Measurements from ENCODE around the gene JARID2.

Gene JARID2

GRCh38 chr6:15519681-15520080 is 273.8 kb downstream of the JARID2 start:
- no peak overlapping the region for H3K4me2 ChIP-seq (ENCODE audit: low read length)
- H3K27ac ChIP-seq = no peak overlapping the region
- H3K36me3 ChIP-seq (ENCODE audit: control insufficient read depth, insufficient read depth, low read length) = no peaks in the 10 kb centered on the region
- no peaks in the 10 kb centered on the region for H3K9me3 ChIP-seq (ENCODE audit: control insufficient read depth, low read length)
- no peaks in the 10 kb centered on the region for H3K27me3 ChIP-seq (ENCODE audit: control insufficient read depth, insufficient read depth, low read length)
- no peak overlapping the region for H3K4me3 ChIP-seq (ENCODE audit: low read depth, low read length)
- H3K4me1 ChIP-seq = peaks cover 7% of the 10 kb centered on the region
- no peak overlapping the region for H2AFZ ChIP-seq
- TF ChIP-seq, protein P1, sequence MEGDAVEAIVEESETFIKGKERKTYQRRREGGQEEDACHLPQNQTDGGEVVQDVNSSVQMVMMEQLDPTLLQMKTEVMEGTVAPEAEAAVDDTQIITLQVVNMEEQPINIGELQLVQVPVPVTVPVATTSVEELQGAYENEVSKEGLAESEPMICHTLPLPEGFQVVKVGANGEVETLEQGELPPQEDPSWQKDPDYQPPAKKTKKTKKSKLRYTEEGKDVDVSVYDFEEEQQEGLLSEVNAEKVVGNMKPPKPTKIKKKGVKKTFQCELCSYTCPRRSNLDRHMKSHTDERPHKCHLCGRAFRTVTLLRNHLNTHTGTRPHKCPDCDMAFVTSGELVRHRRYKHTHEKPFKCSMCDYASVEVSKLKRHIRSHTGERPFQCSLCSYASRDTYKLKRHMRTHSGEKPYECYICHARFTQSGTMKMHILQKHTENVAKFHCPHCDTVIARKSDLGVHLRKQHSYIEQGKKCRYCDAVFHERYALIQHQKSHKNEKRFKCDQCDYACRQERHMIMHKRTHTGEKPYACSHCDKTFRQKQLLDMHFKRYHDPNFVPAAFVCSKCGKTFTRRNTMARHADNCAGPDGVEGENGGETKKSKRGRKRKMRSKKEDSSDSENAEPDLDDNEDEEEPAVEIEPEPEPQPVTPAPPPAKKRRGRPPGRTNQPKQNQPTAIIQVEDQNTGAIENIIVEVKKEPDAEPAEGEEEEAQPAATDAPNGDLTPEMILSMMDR (IDR thresholded peaks at IDR 0.05) = no peak
- no peaks in the 10 kb centered on the region for H3K79me2 ChIP-seq
- H3K9ac ChIP-seq = no peak overlapping the region

DNA sequence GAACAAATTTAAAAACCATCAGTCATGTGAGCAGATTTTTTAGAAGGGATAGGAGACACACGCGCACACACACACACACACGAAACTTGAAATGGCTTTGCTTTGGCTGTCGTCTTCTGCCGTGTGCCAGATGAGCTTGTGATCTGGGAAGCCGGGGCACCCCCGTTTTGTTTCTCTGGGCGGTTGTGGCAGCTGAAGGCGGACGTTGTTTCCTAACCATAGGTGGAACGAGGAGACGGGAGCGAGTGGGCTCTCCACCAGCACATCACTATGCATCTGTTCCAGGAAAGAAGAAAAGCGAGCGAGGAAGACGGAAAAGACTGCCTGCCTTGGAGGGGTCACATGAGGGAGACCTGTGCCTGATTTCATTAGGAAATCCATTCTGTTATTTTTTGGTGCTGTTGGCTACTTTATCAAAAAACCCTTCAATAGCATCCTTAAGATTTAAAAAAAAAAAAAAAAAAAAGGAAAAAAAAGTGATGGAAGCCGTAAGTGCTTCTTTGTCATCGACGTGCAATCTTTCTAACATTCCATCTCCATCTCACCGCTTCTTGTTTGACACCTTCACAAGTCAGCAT is 274.8 kb downstream of the JARID2 start:
- TF ChIP-seq, protein P1 (IDR thresholded peaks at IDR 0.05) = no peak
- no peaks in the 10 kb centered on the region for H3K9me3 ChIP-seq (ENCODE audit: control insufficient read depth, low read length)
- no peak overlapping the region for H3K9ac ChIP-seq
- no peaks in the 10 kb centered on the region for H3K36me3 ChIP-seq (ENCODE audit: control insufficient read depth, insufficient read depth, low read length)
- no peaks in the 10 kb centered on the region for H3K79me2 ChIP-seq
- no peak overlapping the region for H3K4me3 ChIP-seq (ENCODE audit: low read depth, low read length)
- H2AFZ ChIP-seq = no peak overlapping the region
- H3K4me1 ChIP-seq = peaks cover 5% of the 10 kb centered on the region
- no peak overlapping the region for H3K4me2 ChIP-seq (ENCODE audit: low read length)
- H3K27me3 ChIP-seq (ENCODE audit: control insufficient read depth, insufficient read depth, low read length) = no peaks in the 10 kb centered on the region
- H3K27ac ChIP-seq = no peak overlapping the region

- no peak overlapping the region for H3K9ac ChIP-seq
- H2AFZ ChIP-seq = no peak overlapping the region
- H3K9me3 ChIP-seq (ENCODE audit: control insufficient read depth, low read length) = no peaks in the 10 kb centered on the region
- TF ChIP-seq, protein P1 (IDR thresholded peaks at IDR 0.05) = no peak
- H3K36me3 ChIP-seq (ENCODE audit: control insufficient read depth, insufficient read depth, low read length) = no peaks in the 10 kb centered on the region
- no peaks in the 10 kb centered on the region for H3K27me3 ChIP-seq (ENCODE audit: control insufficient read depth, insufficient read depth, low read length)
- no peak overlapping the region for H3K4me3 ChIP-seq (ENCODE audit: low read depth, low read length)
- no peak overlapping the region for H3K27ac ChIP-seq
- no peak overlapping the region for H3K4me2 ChIP-seq (ENCODE audit: low read length)
- peaks cover 5% of the 10 kb centered on the region for H3K4me1 ChIP-seq
- no peaks in the 10 kb centered on the region for H3K79me2 ChIP-seq
These were observed 275.7 kb downstream of the JARID2 start for GRCh38 chr6:15521582-15521981.

DNA sequence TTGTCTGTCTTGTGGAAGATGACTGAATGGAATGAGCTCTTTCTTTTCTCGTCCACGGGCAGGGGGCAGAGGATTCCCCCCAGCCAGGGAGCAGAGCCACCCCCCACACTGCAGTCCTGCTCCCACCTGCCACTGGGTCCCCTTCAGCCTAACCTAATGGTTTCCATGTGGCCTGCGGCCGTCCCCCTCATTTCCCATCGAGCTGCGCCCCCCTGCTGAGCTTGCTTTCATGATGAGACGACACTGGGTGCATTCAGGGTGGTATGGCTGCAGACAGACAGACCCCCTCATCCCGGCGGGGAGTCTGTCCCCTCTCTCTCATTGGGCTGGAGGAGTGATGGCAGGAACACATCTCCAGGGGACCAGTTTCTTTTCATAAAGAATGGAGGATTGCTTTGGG is 276.2 kb downstream of the JARID2 start:
- no peaks in the 10 kb centered on the region for H3K36me3 ChIP-seq (ENCODE audit: control insufficient read depth, insufficient read depth, low read length)
- TF ChIP-seq, protein P1 (IDR thresholded peaks at IDR 0.05) = no peak
- H3K9ac ChIP-seq = no peak overlapping the region
- H3K9me3 ChIP-seq (ENCODE audit: control insufficient read depth, low read length) = no peaks in the 10 kb centered on the region
- H3K79me2 ChIP-seq = no peaks in the 10 kb centered on the region
- no peak overlapping the region for H3K4me3 ChIP-seq (ENCODE audit: low read depth, low read length)
- H3K4me1 ChIP-seq = peaks cover 5% of the 10 kb centered on the region
- H3K27ac ChIP-seq = no peak overlapping the region
- no peak overlapping the region for H3K4me2 ChIP-seq (ENCODE audit: low read length)
- no peaks in the 10 kb centered on the region for H3K27me3 ChIP-seq (ENCODE audit: control insufficient read depth, insufficient read depth, low read length)
- H2AFZ ChIP-seq = no peak overlapping the region

GRCh38 chr6:15522427-15522826 is 276.6 kb downstream of the JARID2 start:
- TF ChIP-seq, protein P1 (IDR thresholded peaks at IDR 0.05) = no peak
- H3K36me3 ChIP-seq (ENCODE audit: control insufficient read depth, insufficient read depth, low read length) = no peaks in the 10 kb centered on the region
- H3K27ac ChIP-seq = no peak overlapping the region

More at GRCh38 chr6:15522427-15522826, 276.6 kb downstream of the JARID2 start:
- H3K4me1 ChIP-seq = peaks cover 5% of the 10 kb centered on the region
- H3K79me2 ChIP-seq = no peaks in the 10 kb centered on the region
- H2AFZ ChIP-seq = no peak overlapping the region
- no peak overlapping the region for H3K4me3 ChIP-seq (ENCODE audit: low read depth, low read length)
- no peak overlapping the region for H3K4me2 ChIP-seq (ENCODE audit: low read length)
- H3K9ac ChIP-seq = no peak overlapping the region
- H3K27me3 ChIP-seq (ENCODE audit: control insufficient read depth, insufficient read depth, low read length) = no peaks in the 10 kb centered on the region
- H3K9me3 ChIP-seq (ENCODE audit: control insufficient read depth, low read length) = no peaks in the 10 kb centered on the region

Measured in parathyroid adenoma (tissue), 2 donors.